K562 (cell line): ENCODE data around the gene ACTN2.

ENCODE experiments used
- BRCA1 ChIP-seq, 2 experiments: fragments of 450-650 bp in 1 of 2; sonication (generic) in 1 of 2; formaldehyde crosslinking in 1 of 2; IDR thresholded peaks; 2 replicates each; pipeline versions ENCODE4 v1.5.0 to v1.6.1; 2017 to 2020; ENCODE audit warnings: mild to moderate bottlenecking in 1 of 2, missing genetic modification reagents in 1 of 2
- EP300 ChIP-seq: IDR thresholded peaks from 2 replicates; pipeline ENCODE4 v1.6.1; 2012; ENCODE audit warnings: low read length, improper control_type of control experiment
- POLR2AphosphoS5 ChIP-seq: IDR thresholded peaks from 2 replicates; pipeline ENCODE4 v1.6.1; 2011; ENCODE audit warnings: mild to moderate bottlenecking, low read depth, low read length, moderate library complexity; ENCODE audit not compliant: control insufficient read depth, insufficient read depth
- TBL1XR1 ChIP-seq, 2 experiments: IDR thresholded peaks; 2 replicates each; pipeline ENCODE4 v1.6.1; 2012; ENCODE audit warnings: improper control_type of control experiment in 2 of 2, low read length in 2 of 2, mild to moderate bottlenecking in 1 of 2
- TF ChIP-seq, protein P1 (sequence below), 3 experiments: IDR thresholded peaks in 2 of 3; conservative IDR thresholded peaks in 1 of 3; 2 replicates each; pipeline ENCODE4 v1.5.1; 2011 to 2012; ENCODE audit warnings: low read length in 3 of 3, mild to moderate bottlenecking in 3 of 3, control low read depth in 2 of 3, improper control_type of control experiment in 1 of 3, inconsistent platforms in 1 of 3, low read depth in 1 of 3, mixed read lengths in 1 of 3, moderate library complexity in 1 of 3; ENCODE audit not compliant: insufficient read depth in 2 of 3

DNA sequence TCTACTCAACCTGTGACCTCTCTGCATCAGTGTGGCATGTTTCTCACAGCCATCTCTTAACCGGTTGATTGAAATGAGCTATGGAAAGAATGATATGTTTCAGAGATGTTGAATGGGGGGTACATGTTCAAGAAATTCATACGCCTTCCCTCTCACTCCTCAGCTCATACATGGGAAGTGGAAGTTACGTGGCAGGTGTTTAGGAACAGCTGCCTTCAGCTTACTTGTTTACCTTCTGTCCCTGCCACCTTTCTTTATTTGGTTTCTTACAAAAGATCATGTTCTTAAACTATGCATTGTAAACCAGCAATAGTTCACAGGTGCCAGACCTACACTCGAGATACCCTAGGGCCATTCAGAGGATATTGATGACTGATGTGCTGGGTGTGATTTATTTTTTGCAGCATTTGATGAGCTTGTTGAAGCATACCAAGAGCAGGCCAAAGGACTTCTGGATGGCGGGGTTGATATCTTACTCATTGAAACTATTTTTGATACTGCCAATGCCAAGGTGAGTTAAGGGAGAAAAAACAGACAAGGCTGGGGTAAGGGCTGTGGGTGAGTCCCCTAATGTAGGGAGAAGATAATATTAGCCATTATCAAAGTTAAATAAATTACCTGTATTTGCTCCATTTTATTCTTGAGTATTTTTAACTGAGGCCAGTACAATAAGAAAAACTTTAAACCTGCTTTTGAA, 126.2 kb downstream of the ACTN2 start:
- TF ChIP-seq, protein P1, sequence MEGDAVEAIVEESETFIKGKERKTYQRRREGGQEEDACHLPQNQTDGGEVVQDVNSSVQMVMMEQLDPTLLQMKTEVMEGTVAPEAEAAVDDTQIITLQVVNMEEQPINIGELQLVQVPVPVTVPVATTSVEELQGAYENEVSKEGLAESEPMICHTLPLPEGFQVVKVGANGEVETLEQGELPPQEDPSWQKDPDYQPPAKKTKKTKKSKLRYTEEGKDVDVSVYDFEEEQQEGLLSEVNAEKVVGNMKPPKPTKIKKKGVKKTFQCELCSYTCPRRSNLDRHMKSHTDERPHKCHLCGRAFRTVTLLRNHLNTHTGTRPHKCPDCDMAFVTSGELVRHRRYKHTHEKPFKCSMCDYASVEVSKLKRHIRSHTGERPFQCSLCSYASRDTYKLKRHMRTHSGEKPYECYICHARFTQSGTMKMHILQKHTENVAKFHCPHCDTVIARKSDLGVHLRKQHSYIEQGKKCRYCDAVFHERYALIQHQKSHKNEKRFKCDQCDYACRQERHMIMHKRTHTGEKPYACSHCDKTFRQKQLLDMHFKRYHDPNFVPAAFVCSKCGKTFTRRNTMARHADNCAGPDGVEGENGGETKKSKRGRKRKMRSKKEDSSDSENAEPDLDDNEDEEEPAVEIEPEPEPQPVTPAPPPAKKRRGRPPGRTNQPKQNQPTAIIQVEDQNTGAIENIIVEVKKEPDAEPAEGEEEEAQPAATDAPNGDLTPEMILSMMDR (IDR thresholded peaks at IDR 0.05 in 2 of 3, conservative IDR thresholded peaks at IDR 0.05 in 1 of 3; ENCODE audit: insufficient read depth in 2 of 3, low read depth in 1 of 3, low read length in 3 of 3): no peak
- TF ChIP-seq TBL1XR1 (IDR thresholded peaks at IDR 0.05; ENCODE audit: low read length in 2 of 2) (no peak), BRCA1 (IDR thresholded peaks at IDR 0.05) (no peak), BRCA1 (CRISPR knock-in tag; IDR thresholded peaks at IDR 0.05) (no peak), POLR2AphosphoS5 (no peak), EP300 (no peak)
